ENCODE measurements around the gene PTPRC.

The PTPRC gene

DNA sequence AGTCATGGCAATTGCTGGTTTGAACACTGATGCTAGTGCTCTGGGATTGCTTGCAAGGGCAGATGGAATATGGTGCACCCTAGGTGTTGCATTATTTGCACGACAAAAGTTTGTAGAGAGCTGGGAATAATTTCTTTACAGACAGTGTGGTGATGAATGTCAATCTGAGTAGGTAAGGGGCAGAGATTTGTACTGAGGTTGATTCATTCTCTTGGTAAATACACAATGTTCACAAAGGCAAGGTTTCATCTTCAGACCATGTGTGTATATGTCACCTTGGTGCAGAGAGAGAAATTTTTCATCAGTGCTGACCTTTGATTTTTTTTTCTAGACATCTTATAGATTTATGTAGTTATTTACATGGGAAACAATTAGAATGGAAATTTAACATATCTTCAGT lies 5.0 kb downstream of the PTPRC start:
- DNase-seq: no peak

DNA sequence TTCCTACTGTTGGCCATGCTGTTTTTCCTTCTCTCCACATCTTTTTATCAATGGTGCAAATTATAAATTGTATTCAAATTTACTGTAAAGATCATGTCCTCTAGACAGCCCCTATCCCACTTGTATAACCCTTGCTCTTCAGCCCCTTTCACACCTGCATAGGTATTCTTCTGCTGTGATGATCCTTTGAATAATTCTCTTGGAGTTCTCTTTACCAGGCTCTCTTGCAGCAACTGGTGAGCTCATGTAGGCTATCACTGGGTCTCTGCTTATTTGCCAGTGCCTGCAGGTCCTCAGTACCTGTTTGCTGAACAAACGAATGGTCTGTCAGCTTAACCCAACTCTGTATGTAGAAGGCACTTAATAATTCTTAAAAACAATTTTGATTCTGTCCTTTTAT lies 8.2 kb downstream of the PTPRC start:
- DNase-seq: no peak

DNA sequence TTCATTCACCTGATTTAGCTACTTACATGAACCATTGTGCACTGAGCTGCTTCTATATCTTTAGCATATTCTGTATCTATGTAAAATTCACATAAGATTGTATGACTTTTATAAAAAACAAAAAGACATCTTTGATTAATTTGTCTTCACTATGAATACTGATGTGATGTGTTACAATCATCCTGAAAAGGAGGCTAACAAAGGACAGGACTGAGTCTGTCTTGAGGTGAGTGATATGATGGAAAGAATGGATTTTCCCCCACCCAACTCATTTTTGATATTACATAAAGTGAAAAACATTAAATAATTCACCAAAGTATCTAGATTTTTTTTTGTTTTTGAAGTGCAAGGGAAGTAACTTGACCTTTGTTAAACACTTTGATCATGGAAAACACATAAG lies 9.8 kb downstream of the PTPRC start:
- no peak for DNase-seq

DNA sequence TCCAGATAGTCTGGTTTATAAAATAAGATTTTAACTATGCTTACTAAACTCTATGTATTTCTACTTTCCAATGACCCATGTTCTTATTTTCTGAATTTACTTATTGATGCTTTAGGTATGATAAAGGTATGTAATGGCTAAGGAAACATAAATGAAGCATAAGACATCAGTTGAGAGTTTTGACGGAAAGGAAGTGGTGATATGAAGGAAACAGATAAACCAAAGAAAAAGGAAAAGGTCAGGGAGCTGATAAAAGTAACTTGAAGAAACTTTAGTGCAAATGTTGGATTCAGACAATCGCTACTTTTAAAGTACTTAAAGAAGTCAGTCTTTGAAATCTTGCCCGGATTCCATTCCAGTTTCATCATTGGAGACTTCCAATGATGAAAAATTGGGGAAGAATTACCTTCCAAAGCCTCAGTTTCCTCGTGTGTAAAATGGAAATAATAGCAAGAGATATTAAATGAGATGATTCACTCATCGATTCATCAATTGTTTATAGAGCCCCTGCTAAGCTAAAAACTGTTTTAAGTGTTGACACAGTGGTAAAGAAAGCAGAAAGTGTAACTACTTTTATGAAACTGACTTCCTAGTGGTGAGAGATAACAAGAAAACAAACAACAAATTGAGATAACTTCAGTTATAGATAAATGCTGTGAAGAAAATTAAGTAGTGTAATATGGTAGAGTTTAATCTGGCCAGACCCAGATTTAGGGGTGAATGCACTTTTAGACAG lies 10.6 kb downstream of the PTPRC start:
- DNase-seq: no peak

DNA sequence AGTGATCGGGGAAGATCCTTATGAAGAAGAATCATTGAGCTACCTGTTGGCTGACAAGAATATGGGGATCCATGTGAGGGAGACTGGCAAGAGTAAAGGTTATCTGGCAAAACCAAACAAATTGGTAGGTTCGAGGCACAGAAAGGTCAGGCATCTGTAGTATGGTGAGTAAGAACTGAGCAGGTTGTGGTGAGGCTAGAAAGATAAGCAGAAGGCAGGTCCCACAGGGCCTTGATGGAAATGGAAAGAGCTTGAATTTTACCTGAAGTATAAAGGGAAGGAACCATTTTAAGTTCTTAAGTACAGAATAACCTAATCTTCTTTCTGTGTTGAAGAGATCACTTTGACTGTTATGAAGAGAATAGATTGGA lies 11.1 kb downstream of the PTPRC start:
- DNase-seq: no peak

DNA sequence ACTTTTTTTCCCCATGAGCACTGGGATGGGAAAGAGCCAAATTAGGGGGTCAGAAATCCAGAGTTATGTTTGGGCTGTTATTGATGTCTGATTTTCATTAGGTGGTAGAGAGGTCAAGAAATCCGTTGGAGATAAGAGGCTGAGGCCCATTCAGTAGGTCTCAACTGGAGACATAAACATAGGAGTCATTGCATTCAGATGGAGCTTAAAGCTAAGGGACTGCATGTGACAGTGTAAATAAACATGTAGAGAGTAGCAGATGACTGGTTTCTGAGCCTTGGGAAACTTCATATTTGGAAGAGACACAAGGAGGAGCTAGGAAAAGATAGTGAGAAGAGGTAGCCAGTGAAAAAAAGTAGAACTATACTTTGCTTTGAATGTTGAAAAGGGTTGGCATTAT lies 11.7 kb downstream of the PTPRC start:
- no peak for DNase-seq

DNA sequence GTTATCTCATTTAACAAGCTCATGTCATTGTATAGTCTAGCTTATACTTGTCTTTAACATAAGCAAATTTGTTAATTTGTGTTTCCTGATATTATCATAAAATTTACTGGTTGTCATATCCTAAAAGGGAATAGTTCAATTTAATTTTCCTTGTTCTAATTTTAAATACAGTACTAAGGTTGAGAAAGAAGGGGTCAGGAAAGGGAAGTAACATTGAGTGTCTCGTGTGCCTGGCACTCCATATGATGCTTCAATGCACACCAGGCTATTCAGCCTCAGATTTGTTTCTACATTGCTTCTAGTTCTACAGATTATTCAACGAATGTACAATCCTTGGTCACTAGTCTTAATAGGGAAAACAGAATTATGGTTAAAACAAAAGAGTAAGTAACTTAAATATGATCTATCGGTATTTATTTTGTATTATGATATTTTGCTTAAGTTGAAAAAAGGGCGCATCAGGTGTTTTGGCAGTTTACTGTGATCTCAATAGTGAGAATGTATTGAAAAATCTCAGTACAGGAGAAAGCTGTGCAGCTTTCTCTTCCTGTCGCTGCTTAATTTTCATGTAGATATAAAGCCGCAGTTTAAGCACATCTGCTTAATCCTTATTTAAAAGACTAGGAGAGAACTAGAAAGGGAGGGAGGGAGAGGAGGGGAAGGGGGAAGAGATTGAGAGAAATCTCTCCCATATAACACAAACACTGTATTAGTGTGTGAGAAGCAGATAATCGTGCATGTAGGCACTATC lies 13.0 kb downstream of the PTPRC start:
- no peak for DNase-seq

DNA sequence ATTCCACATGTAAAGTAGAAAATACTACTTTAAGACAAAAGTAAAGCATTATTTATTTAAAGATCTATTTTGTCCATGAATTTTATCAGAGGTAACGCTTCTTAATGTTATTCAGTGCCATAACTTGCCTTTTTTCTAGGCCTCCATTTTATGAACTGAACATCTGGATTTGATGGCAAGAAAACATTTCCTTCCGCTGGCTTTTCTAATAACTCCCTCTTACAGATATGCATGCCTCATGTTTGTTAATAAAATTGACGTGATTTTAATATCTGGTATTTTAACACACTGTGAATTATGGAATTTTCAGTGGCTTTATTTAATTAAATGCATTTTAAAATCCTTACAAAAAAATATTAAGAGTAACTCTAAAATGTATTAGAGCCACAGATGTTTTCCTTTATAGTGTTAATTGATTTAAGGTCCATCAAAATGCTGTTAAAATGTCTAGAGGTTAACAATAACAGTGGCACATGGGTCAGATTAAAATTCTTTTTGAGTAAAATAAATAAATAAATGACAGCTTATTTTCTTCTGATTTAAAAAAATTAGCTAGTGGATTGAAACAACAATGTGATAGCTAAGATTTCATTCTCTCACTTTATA lies 15.1 kb downstream of the PTPRC start:
- no peak for DNase-seq

DNA sequence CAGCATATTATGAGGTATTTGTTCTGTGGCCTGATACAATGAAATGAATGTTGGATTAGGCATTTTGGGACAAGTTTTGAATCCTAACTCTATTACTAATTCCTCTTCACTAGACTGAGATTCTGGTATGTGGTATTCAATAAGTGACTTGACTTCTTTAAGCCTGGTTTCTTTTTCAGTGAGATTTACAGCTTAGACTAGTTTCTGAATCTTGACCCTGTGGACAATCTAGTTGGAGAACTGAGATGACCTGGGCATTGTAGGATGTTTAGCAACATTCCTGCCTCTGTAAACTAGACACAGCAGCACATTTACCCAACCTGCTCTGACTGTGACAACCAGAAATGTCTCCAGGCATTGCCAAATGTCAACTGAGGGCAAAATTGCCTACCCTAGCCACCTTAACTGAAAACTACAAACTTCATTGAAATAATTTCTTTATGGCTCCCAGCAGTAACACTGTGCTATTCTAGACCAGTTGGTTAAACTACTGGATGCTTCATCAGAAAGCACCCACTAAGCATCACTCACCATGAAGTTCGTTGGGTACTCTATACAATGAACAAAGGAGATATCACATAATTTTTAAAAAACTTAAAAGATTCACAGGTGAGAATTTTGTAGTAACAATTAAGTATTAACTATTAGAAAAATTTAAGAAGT lies 16.8 kb downstream of the PTPRC start:
- no peak for DNase-seq

DNA sequence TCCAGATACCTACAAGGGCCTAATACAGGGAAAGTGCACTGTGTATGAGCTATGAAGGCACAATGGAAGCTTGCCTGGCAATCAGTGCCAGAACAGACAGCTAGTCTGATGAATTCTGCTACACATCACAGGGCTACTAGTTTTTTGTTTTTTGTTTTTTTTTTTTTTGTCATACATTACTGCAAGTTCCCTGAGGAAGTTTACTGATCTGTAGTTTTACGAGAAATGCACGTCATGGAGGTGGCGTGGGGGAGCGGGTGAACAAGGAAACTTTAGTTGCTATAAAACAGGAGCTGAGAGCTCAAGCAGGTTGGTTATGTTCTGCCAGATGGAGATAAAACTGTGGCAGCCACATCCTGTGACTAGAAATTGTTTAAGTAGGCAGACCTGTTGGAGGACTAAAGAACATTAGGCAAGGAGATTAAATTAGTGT lies 17.7 kb downstream of the PTPRC start:
- DNase-seq: no peak

DNA sequence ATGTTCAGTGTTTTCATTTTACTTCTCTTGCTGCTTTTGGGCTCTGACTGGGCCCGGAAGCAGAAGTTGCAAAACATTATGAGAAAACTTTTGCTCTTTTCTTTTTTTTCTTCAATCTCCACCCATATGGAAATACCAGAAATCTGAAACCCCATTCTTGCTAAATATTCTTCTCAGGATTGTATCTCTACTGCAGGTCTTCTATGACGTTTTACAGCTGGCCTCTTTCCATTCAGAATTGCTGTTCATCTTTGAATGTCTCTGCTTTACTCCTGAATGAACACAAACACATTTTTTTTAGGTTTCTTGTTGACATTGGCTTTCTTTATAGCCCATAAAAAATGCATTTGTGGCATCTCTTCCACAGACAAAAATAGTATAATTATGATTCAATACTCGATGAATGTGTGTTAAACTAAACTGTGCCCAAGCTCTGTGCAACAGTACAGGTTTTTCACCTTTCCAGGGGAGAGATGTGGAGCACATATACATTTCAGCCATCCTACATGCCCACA lies 18.8 kb downstream of the PTPRC start:
- no peak for DNase-seq

DNA sequence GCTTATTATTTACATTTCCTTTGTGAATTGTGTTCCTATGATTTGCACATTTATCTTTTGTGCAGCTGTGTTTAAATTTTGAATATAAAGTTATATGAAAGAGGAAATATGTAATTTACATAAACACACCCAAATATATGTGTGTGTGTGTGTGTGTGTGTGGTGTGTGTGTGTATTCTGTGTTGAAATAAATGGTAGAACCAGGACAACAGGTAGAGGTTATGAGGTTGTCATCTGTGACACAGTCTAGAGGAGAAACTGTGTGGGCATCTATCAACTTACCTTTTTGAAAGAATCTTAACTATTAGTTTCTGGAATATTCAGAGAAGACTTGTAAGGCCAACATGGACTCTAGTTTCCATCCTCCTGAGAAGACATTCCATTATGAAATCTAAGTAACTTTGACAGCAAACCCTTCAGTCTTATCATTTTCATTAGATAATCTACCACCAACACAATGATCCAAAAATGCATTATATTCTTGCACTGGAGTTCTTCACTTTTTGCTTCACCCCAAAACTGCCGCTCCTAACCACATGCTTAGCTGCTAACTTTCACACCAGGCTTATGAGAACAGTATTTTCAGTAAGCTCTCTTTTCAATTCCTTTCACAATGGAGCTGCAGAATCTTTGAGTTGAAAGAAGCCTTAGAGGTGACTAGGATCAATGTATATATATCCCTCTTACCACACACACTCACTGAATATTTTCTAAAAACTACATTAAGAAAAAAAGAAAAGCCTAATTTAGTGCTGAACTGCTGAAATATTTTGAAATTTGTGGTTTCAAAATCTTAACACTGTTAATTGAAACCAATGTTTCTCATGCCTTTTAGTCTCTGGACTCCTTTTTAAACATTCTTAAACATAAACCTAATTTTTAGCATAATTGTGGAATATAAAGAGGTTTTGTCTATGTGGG lies 21.8 kb downstream of the PTPRC start:
- no peak for DNase-seq

DNA sequence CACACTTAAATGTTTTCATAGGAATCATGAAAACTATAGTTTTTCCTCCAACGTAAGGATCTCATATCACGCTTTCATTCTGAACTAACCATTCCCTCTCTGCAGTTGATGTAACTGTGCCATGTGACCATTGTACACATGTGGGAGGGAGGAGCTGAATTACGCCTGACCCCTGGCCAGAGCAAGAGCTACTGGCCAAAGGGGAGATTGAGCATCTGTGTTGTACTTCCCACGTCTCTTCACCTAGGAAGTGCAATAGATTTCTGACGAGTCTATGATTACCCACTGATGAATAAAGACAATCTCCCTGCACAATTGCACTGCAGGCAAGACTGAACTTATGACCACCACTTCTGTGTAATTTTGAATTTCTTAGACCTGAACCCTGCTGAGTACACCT lies 24.0 kb downstream of the PTPRC start:
- DNase-seq: no peak

DNA sequence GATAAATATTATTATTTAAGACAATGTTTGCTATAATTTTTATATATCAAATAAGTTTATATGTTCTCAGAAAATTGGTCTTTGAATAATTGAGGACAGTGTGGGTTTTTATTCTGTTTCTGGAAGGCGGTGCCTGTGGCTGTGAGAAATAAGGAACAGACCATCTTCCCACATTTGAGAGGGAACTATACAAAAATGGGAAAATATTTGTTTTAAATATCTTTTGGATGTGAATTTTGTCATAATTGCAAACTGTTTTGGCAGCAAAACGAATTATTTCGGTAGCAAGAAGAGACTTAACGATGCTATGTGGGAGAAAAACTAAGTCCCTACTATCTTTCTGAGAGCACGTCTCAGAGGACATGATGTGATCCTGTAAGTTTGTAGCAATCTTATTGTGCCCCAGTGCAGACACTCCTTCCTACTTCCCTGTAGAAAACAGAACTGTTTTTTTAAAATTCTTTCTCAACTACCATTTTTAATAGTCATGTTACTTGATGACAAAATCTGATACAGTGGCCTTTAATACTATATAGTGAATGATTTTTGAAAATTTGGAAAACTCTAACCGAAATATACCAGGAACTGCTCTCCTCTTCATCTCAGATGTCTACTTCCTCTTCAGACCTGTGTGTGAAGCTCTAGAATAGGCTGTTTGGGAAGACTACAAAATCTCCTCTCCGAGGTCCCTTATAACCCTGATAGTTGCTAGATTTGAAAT lies 25.4 kb downstream of the PTPRC start:
- no peak for DNase-seq

DNA sequence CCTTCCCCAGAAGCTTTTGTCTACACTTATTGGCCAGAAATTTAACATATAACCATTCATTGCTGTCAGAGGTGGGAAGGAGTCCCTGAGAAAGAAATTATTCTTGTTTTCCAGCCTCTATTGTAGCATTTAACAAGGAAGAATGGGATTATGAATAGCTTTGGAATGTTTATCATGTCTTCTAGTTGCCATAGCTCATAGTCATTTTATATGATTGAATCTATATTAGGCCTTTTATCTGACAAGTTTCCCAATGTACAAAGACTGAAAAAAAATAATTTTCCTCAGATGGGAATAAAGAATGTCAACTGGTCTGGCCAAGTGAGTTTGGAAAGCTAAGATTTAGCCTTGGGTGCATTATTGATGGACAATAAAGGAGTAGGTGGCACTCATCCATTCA lies 28.3 kb downstream of the PTPRC start:
- no peak for DNase-seq

DNA sequence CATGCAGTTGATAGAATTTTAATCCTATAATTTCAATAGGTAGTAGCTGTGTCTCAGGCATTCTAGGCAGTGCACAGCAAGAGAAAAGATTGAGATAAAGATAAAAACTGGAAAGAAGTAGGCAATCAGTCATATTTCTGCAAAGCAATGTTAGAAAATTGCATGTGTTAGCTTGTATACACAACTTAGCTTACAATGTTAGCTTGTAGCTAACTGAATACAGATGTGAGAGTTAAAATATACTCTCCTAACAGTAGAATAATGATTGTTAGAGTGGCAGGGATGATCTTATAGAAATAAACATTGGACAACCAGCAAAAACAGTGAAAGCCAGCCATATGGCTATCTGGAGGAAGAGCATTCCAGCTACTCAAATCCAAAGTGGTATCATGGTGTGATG lies 29.0 kb downstream of the PTPRC start:
- no peak for DNase-seq

DNA sequence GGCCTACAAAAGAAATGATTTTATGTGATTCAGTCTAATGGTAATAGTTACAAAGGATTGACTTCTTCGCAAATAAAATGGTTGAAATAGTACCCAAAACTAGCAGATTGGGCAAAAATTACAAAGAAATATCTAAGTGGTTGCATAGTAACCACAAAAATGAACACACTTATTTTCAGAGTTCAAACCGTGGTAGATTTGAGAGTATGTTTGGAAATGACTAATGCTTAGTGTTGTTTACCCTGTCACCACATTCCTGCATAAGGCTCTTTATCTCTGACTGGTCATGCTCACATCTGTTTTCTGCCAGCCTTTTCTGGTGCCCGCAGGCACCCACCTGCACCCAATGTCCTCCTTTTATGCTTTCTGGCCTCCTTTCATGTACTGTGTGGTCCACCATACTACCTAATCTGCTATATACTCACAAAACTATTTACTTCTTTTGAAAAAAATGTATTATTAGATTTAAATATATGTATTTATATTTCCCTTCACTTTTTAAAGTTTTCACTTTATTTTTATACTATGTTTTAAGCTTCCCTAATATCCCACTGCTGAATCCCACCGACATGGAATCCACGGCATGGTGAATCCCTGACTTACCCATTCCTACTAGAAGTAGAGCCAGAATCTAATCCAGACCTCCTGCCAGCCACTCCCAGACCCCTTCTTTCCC lies 30.3 kb downstream of the PTPRC start:
- DNase-seq: no peak

DNA sequence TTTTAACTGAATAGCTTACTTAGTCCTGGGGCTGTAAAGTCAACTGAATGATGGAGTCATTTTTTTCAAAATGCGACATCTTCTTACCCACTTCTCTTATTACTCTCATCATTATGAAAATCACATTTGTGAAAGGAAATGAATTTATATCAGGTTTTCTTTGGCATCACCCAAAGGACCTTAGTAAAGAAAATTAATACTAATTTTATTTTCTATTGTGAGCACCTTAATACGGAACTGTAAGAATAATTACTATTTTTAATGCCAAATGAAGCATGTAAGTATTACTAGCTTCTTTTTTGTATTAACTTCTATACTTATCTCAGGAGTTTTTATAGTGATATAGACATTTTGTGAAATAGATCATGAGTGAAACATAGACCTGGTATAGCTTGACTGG lies 30.9 kb downstream of the PTPRC start:
- DNase-seq: no peak

DNA sequence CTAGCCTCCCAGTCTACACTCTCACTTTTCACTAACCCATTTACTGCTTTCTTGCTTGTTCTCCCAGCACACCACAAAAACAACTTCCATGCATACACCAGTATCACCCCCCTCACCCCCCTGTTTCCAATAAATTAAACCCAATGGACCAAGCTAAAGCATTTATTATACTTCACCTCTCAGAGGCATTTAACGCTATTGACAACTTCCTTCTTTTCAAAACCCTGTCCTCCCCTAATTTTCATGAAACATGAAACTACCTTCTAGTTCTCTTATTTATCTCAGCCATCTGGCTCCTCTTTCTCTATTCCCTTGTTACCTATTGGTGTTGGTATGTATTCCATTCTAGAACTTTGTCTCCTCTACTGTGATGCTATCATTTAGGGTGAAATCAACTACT lies 32.3 kb downstream of the PTPRC start:
- no peak for DNase-seq

DNA sequence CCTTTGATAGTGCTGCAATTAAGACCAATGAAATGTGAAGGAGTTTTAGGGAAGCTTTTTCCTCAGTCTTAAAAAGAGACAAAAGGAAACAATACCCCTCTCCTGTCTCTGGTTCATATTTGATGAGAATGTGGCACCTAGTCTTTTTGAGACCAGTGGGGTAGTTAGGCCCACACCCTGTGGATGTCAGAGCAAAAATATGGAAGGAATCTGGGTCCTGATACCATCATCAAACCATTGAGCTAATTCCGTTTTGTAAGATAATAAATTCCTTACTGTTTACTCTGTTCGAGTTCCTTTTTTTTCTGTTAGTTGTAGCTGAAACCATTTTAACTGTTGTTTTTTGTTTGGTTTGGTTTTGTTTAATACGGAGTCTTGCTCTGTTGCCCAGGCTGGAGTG lies 33.3 kb downstream of the PTPRC start:
- no peak for DNase-seq

Measured in nucleus accumbens (tissue), 56 donors.